Tibial nerve (tissue), 3 donors: ENCODE data around the gene UPK2.
"Not testable (repeated sequence)": the region's sequence is repeated elsewhere in the genome, so short reads cannot be mapped to it uniquely, and the experiment has no call there.

Source experiments
- CTCF ChIP-seq, 5 experiments: fragments of 200-600 bp in 3 of 5; fragments of 450-650 bp in 2 of 5; sonication (generic) in 3 of 5; IDR thresholded peaks; one replicate each; pipeline ENCODE4 v1.5.1; 2016 to 2019; ENCODE audit warnings: antibody characterized with exemption in 5 of 5, mild to moderate bottlenecking in 3 of 5, moderate library complexity in 2 of 5
- POLR2A ChIP-seq, 2 donors: fragments of 450-650 bp; IDR thresholded peaks; one replicate each; pipeline ENCODE4 v1.6.1; 2017; ENCODE audit warnings: antibody characterized with exemption in 2 of 2, mild to moderate bottlenecking in 2 of 2, moderate library complexity in 2 of 2

- TF ChIP-seq CTCF, POLR2A (IDR thresholded peaks at IDR 0.05): not testable (repeated sequence)
Observed at GRCh38 chr11:118991486-118992038, 35.5 kb downstream of the UPK2 start.
